HG02973 (cell line): ENCODE results near the gene LBP.
"Not testable (repeated sequence)": the region's sequence is repeated elsewhere in the genome, so short reads cannot be mapped to it uniquely, and the experiment has no call there.

Experiments used
- ATAC-seq: cut with Tn5 transposase; IDR thresholded peaks from one replicate; pipeline ENCODE4 v1.9.1; 2021; ENCODE audit warnings: moderate library complexity; ENCODE audit not compliant: unreplicated experiment

Gene LBP

GRCh38 chr20:38345643-38346042, 639 bp upstream of the LBP start:
- ATAC-seq = no peak

GRCh38 chr20:38346741-38347140, 459 bp downstream of the LBP start:
- ATAC-seq = no peak

- ATAC-seq = no peak
Measured at GRCh38 chr20:38349856-38350255, 3.6 kb downstream of the LBP start.

GRCh38 chr20:38350879-38351775, 4.8 kb downstream of the LBP start:
- no peak for ATAC-seq

GRCh38 chr20:38353316-38353715, 7.0 kb downstream of the LBP start:
- no peak for ATAC-seq

GRCh38 chr20:38354227-38354626, 7.9 kb downstream of the LBP start:
- ATAC-seq = no peak

- no peak for ATAC-seq
Measured at GRCh38 chr20:38355161-38356012, 9.1 kb downstream of the LBP start.

GRCh38 chr20:38357653-38358207, 11.4 kb downstream of the LBP start:
- no peak for ATAC-seq

- ATAC-seq = no peak
Measured at GRCh38 chr20:38358556-38358955, 12.3 kb downstream of the LBP start.

- no peak for ATAC-seq
Measured at GRCh38 chr20:38363004-38363747, 16.9 kb downstream of the LBP start.

GRCh38 chr20:38369389-38369788, 23.1 kb downstream of the LBP start:
- ATAC-seq = no peak

- ATAC-seq = no peak
Measured at GRCh38 chr20:38372806-38373205, 26.5 kb downstream of the LBP start.

- ATAC-seq = no peak
Measured at GRCh38 chr20:38373231-38373867, 27.1 kb downstream of the LBP start.

- ATAC-seq = no peak
Measured at GRCh38 chr20:38373898-38374297, 27.6 kb downstream of the LBP start.

GRCh38 chr20:38377039-38377685, 30.9 kb downstream of the LBP start:
- ATAC-seq = no peak

- not testable (repeated sequence) for ATAC-seq
Measured at GRCh38 chr20:38377838-38378237, 31.6 kb downstream of the LBP start.

GRCh38 chr20:38383147-38383546, 36.9 kb downstream of the LBP start:
- no peak for ATAC-seq

- ATAC-seq = no peak
Measured at GRCh38 chr20:38386004-38386403, 39.7 kb downstream of the LBP start.

GRCh38 chr20:38386851-38387250, 40.6 kb downstream of the LBP start:
- no peak for ATAC-seq

- no peak for ATAC-seq
Measured at GRCh38 chr20:38387953-38388352, 41.7 kb downstream of the LBP start.
